NCI-H748 (cell line): Measurements from ENCODE around the gene CYTH2.
A peak's percentile ranks its signal among the peaks of the same experiment; 100 is the strongest.
"Not testable (repeated sequence)": the region's sequence is repeated elsewhere in the genome, so short reads cannot be mapped to it uniquely, and the experiment has no call there.

Experiments used
- DNase-seq: peaks from one replicate; lab custom pipeline; 2025; ENCODE audit not compliant: unreplicated experiment; lab: John Stamatoyannopoulos, UW

CYTH2 gene

GRCh38 chr19:48511321-48511731 lies 42.2 kb downstream of the CYTH2 start:
- no peak for DNase-seq

- peak; percentile 93 for DNase-seq
These were observed 42.8 kb downstream of the CYTH2 start, which contains the start of gene LMTK3 for GRCh38 chr19:48511800-48512503. Gene LMTK3, minus strand, starts transcription at chr19:48511835. Its CDS starts 259 bp downstream, at chr19:48511576.

GRCh38 chr19:48512504-48513288 lies 43.5 kb downstream of the CYTH2 start:
- DNase-seq, result no peak

GRCh38 chr19:48513289-48514122 lies 44.3 kb downstream of the CYTH2 start:
- peak; percentile 89 for DNase-seq

GRCh38 chr19:48514123-48514458 lies 44.9 kb downstream of the CYTH2 start:
- no peak for DNase-seq

- no peak for DNase-seq
These were observed 47.4 kb downstream of the CYTH2 start for GRCh38 chr19:48516536-48516935.

GRCh38 chr19:48518207-48518606 lies 49.0 kb downstream of the CYTH2 start:
- DNase-seq, result no peak

GRCh38 chr19:48519426-48519825 lies 50.3 kb downstream of the CYTH2 start:
- not testable (repeated sequence) for DNase-seq

- DNase-seq, result no peak
These were observed 51.0 kb downstream of the CYTH2 start for GRCh38 chr19:48520134-48520533.

GRCh38 chr19:48524221-48524620 lies 55.1 kb downstream of the CYTH2 start:
- no peak for DNase-seq

- DNase-seq, result no peak
These were observed 55.6 kb downstream of the CYTH2 start for GRCh38 chr19:48524732-48525131.

- DNase-seq, result no peak
These were observed 60.0 kb downstream of the CYTH2 start for GRCh38 chr19:48529156-48529555.

- DNase-seq, result no peak
These were observed 61.0 kb downstream of the CYTH2 start for GRCh38 chr19:48530066-48530720.

- DNase-seq, result no peak
These were observed 61.6 kb downstream of the CYTH2 start for GRCh38 chr19:48530770-48531169.
